HEK293T (cell line): ENCODE measurements around the gene CLEC17A.

ENCODE experiments used
- ELF4 ChIP-seq: fragments of 450-650 bp; IDR thresholded peaks from 2 replicates; pipeline ENCODE4 v1.6.1; 2017; ENCODE audit warnings: antibody characterized with exemption
- FOXK2 ChIP-seq: fragments of 450-650 bp; IDR thresholded peaks from 2 replicates; pipeline ENCODE4 v1.6.1; 2016; ENCODE audit warnings: mild to moderate bottlenecking
- FOXM1 ChIP-seq: fragments of 450-650 bp; IDR thresholded peaks from 2 replicates; pipeline ENCODE4 v1.6.1; 2017; ENCODE audit warnings: mild to moderate bottlenecking, borderline replicate concordance
- NFRKB ChIP-seq: fragments of 450-650 bp; IDR thresholded peaks from 2 replicates; pipeline ENCODE4 v1.6.1; 2016; ENCODE audit warnings: mild to moderate bottlenecking, moderate library complexity
- PKNOX1 ChIP-seq: fragments of 450-650 bp; IDR thresholded peaks from 2 replicates; pipeline ENCODE4 v1.6.1; 2016
- ZNF384 ChIP-seq: fragments of 450-650 bp; IDR thresholded peaks from 2 replicates; pipeline ENCODE4 v1.6.1; 2016

- no peak for TF ChIP-seq PKNOX1
- TF ChIP-seq FOXM1: no peak
- TF ChIP-seq ELF4: no peak
- no peak for TF ChIP-seq FOXK2
- no peak for TF ChIP-seq NFRKB
- no peak for TF ChIP-seq ZNF384
Observed at GRCh38 chr19:14544047-14544446, 38.8 kb upstream of the CLEC17A start.
